ENCODE measurements around the gene FOXL2NB.

DNA sequence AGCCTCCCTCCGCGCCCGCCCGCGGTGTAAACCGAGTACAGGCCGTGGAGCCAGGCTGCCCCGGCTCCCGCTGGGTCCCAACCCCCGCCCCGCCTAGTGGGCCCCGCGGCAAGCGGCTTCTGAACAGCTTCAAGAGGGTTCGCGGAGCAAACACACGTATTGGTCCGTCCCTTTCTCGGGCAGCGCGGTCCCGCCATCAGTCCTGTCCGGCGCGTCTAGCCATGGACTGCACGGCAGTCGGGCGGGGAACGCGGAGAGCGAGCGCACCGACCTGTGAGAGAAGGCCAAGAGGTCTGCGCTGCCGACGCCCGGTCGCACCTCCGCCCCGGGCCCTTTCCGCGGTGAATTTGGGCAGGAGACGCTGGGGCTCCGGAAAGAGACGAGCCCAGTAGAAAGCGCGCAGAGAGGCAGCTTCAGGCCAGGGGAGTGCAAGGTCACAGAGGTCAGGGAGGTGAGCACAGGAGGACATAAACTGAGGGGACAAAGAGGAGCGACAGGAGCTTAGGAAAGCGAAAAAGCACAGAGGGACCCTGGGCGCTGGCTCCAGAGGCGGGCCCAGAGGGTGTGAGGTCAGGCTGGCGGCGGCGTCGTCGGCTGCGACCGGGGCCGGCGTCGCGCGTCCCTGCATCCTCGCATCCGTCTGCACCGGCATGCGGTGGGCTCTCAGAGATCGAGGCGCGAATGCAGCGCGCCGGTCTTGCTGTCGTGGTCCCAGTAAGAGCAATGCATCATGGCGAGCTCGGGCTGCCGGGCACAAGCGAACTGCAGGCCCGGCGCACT, 1.9 kb upstream of the FOXL2NB start:
- TF ChIP-seq, protein P1, sequence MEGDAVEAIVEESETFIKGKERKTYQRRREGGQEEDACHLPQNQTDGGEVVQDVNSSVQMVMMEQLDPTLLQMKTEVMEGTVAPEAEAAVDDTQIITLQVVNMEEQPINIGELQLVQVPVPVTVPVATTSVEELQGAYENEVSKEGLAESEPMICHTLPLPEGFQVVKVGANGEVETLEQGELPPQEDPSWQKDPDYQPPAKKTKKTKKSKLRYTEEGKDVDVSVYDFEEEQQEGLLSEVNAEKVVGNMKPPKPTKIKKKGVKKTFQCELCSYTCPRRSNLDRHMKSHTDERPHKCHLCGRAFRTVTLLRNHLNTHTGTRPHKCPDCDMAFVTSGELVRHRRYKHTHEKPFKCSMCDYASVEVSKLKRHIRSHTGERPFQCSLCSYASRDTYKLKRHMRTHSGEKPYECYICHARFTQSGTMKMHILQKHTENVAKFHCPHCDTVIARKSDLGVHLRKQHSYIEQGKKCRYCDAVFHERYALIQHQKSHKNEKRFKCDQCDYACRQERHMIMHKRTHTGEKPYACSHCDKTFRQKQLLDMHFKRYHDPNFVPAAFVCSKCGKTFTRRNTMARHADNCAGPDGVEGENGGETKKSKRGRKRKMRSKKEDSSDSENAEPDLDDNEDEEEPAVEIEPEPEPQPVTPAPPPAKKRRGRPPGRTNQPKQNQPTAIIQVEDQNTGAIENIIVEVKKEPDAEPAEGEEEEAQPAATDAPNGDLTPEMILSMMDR (IDR thresholded peaks at IDR 0.05): no peak
- TF ChIP-seq POLR2A (IDR thresholded peaks at IDR 0.05; ENCODE audit: low read length) (no peak), EP300 (IDR thresholded peaks at IDR 0.05) (no peak), HOXB5 (CRISPR knock-in tag; IDR thresholded peaks at IDR 0.05) (no peak), JUN (IDR thresholded peaks at IDR 0.05) (no peak), CEBPB (IDR thresholded peaks at IDR 0.05) (no peak), TP53 (CRISPR knock-in tag; IDR thresholded peaks at IDR 0.05) (no peak), FOXS1 (CRISPR knock-in tag; IDR thresholded peaks at IDR 0.05) (no peak), HDAC2 (IDR thresholded peaks at IDR 0.05) (no peak), KDM1A (IDR thresholded peaks at IDR 0.05; ENCODE audit: low read depth) (no peak), JUNB (IDR thresholded peaks at IDR 0.05) (no peak)
- TF ChIP-seq, protein P2, sequence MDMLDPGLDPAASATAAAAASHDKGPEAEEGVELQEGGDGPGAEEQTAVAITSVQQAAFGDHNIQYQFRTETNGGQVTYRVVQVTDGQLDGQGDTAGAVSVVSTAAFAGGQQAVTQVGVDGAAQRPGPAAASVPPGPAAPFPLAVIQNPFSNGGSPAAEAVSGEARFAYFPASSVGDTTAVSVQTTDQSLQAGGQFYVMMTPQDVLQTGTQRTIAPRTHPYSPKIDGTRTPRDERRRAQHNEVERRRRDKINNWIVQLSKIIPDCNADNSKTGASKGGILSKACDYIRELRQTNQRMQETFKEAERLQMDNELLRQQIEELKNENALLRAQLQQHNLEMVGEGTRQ (IDR thresholded peaks at IDR 0.05): no peak
